WTC11 (cell line): ENCODE measurements around the gene MYH9.

Experiments used
- ESRRA ChIP-seq: sonication (generic); formaldehyde crosslinking; IDR thresholded peaks from 2 replicates; pipeline ENCODE4 v1.8.1; 2022; ENCODE audit warnings: mild to moderate bottlenecking, missing genetic modification reagents, borderline replicate concordance
- FOXJ3 ChIP-seq: sonication (generic); formaldehyde crosslinking; IDR thresholded peaks from 2 replicates; pipeline ENCODE4 v1.9.0; 2021; ENCODE audit warnings: missing genetic modification reagents, mild to moderate bottlenecking, borderline replicate concordance
- MXD4 ChIP-seq: fragments of 250-450 bp; sonication (Bioruptor Pico); IDR thresholded peaks from 2 replicates; pipeline ENCODE4 v1.8.0; 2021; ENCODE audit warnings: mild to moderate bottlenecking, moderate library complexity, borderline replicate concordance
- TCF7 ChIP-seq: sonication (generic); formaldehyde crosslinking; IDR thresholded peaks from 2 replicates; pipeline ENCODE4 v1.8.0; 2022; ENCODE audit warnings: mild to moderate bottlenecking, low read depth, missing genetic modification reagents, moderate library complexity
- ZNF232 ChIP-seq: sonication (generic); formaldehyde crosslinking; IDR thresholded peaks from 2 replicates; pipeline ENCODE4 v1.8.0; 2022; ENCODE audit warnings: mild to moderate bottlenecking, missing genetic modification reagents
- TF ChIP-seq, protein P1 (sequence below): fragments of 200-600 bp; IDR thresholded peaks from 2 replicates; pipeline ENCODE4 v1.8.0; 2022; ENCODE audit warnings: antibody characterized with exemption
- TF ChIP-seq, protein P2 (sequence below): sonication (generic); formaldehyde crosslinking; conservative IDR thresholded peaks from 2 replicates; pipeline ENCODE4 v1.8.1; 2023; ENCODE audit warnings: mild to moderate bottlenecking, low read depth, missing genetic modification reagents, moderate library complexity
- TF ChIP-seq, protein P3 (sequence below): sonication (generic); formaldehyde crosslinking; IDR thresholded peaks from 2 replicates; pipeline ENCODE4 v1.8.1; 2022; ENCODE audit warnings: low read depth, missing genetic modification reagents, borderline replicate concordance

DNA sequence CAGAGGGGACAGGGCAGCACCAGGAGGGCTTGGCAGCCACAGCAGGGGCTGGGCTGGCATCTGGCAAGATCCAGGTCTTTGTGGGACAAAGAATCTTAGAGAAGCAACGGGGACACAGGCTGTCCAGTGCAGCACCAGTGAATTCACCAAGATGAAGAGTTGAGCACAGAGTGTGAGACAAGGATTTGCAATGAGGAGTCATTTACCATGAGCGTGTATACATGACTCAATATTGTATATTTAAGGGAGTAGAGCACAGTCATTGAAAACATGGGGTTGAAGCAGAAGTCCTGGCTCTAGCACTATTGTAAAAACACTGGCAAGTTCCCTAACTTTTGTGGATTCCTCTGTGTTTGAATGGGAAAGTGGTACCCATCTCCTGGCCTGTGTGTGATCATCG is 131.3 kb downstream of the MYH9 start:
- TF ChIP-seq TCF7 (CRISPR knock-in tag) (no peak), ZNF232 (no peak), FOXJ3 (CRISPR knock-in tag) (no peak), ESRRA (CRISPR knock-in tag) (no peak), MXD4 (CRISPR knock-in tag) (no peak)
- TF ChIP-seq, protein P1, sequence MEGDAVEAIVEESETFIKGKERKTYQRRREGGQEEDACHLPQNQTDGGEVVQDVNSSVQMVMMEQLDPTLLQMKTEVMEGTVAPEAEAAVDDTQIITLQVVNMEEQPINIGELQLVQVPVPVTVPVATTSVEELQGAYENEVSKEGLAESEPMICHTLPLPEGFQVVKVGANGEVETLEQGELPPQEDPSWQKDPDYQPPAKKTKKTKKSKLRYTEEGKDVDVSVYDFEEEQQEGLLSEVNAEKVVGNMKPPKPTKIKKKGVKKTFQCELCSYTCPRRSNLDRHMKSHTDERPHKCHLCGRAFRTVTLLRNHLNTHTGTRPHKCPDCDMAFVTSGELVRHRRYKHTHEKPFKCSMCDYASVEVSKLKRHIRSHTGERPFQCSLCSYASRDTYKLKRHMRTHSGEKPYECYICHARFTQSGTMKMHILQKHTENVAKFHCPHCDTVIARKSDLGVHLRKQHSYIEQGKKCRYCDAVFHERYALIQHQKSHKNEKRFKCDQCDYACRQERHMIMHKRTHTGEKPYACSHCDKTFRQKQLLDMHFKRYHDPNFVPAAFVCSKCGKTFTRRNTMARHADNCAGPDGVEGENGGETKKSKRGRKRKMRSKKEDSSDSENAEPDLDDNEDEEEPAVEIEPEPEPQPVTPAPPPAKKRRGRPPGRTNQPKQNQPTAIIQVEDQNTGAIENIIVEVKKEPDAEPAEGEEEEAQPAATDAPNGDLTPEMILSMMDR: no peak
- TF ChIP-seq, protein P2, sequence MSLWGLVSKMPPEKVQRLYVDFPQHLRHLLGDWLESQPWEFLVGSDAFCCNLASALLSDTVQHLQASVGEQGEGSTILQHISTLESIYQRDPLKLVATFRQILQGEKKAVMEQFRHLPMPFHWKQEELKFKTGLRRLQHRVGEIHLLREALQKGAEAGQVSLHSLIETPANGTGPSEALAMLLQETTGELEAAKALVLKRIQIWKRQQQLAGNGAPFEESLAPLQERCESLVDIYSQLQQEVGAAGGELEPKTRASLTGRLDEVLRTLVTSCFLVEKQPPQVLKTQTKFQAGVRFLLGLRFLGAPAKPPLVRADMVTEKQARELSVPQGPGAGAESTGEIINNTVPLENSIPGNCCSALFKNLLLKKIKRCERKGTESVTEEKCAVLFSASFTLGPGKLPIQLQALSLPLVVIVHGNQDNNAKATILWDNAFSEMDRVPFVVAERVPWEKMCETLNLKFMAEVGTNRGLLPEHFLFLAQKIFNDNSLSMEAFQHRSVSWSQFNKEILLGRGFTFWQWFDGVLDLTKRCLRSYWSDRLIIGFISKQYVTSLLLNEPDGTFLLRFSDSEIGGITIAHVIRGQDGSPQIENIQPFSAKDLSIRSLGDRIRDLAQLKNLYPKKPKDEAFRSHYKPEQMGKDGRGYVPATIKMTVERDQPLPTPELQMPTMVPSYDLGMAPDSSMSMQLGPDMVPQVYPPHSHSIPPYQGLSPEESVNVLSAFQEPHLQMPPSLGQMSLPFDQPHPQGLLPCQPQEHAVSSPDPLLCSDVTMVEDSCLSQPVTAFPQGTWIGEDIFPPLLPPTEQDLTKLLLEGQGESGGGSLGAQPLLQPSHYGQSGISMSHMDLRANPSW: no peak
- TF ChIP-seq, protein P3, sequence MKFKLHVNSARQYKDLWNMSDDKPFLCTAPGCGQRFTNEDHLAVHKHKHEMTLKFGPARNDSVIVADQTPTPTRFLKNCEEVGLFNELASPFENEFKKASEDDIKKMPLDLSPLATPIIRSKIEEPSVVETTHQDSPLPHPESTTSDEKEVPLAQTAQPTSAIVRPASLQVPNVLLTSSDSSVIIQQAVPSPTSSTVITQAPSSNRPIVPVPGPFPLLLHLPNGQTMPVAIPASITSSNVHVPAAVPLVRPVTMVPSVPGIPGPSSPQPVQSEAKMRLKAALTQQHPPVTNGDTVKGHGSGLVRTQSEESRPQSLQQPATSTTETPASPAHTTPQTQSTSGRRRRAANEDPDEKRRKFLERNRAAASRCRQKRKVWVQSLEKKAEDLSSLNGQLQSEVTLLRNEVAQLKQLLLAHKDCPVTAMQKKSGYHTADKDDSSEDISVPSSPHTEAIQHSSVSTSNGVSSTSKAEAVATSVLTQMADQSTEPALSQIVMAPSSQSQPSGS (CRISPR knock-in tag): no peak
